NCI-H1417 treated with DMSO at 0.1 percent for 48 hours (cell line): ENCODE data around the gene PFKFB4.

Experiments used
- DNase-seq: peaks from one replicate; lab custom pipeline; 2025; lab: John Stamatoyannopoulos, UW

The PFKFB4 gene

GRCh38 chr3:48556796-48557626 is at the start of gene PFKFB4:
Gene PFKFB4 (minus strand): TSS chr3:48556803. CDS start chr3:48556777, 26 bp downstream.
- DNase-seq, result peak; percentile 88

GRCh38 chr3:48601622-48601994 is 45.0 kb upstream of the PFKFB4 start:
- no peak for DNase-seq

GRCh38 chr3:48600711-48601621 is 44.4 kb upstream of the PFKFB4 start:
- DNase-seq, result no peak

- DNase-seq, result no peak
Observed at GRCh38 chr3:48599509-48600285, 43.1 kb upstream of the PFKFB4 start.

GRCh38 chr3:48599077-48599501 is 42.5 kb upstream of the PFKFB4 start:
- no peak for DNase-seq

GRCh38 chr3:48598323-48599076 is 41.9 kb upstream of the PFKFB4 start:
- no peak for DNase-seq

GRCh38 chr3:48597408-48597800 is 40.8 kb upstream of the PFKFB4 start:
- no peak for DNase-seq

GRCh38 chr3:48596676-48597407 is 40.2 kb upstream of the PFKFB4 start:
- no peak for DNase-seq

- no peak for DNase-seq
Observed at GRCh38 chr3:48596157-48596556, 39.6 kb upstream of the PFKFB4 start.

- no peak for DNase-seq
Observed at GRCh38 chr3:48595526-48596121, 39.0 kb upstream of the PFKFB4 start.

GRCh38 chr3:48595075-48595525 is 38.5 kb upstream of the PFKFB4 start, which contains the start of gene COL7A1:
Gene COL7A1 (minus strand): TSS chr3:48595329. CDS start chr3:48595159, 170 bp downstream.
- DNase-seq, result no peak

- DNase-seq, result no peak
Observed at GRCh38 chr3:48594417-48595049, 37.9 kb upstream of the PFKFB4 start.

GRCh38 chr3:48593337-48593736 is 36.7 kb upstream of the PFKFB4 start:
- DNase-seq, result no peak

- DNase-seq, result no peak
Observed at GRCh38 chr3:48592519-48593087, 36.0 kb upstream of the PFKFB4 start.

GRCh38 chr3:48591886-48592518 is 35.4 kb upstream of the PFKFB4 start:
- DNase-seq, result no peak

- no peak for DNase-seq
Observed at GRCh38 chr3:48591436-48591835, 34.8 kb upstream of the PFKFB4 start.

GRCh38 chr3:48588230-48588629 is 31.6 kb upstream of the PFKFB4 start:
- DNase-seq, result no peak

GRCh38 chr3:48587686-48588085 is 31.1 kb upstream of the PFKFB4 start:
- no peak for DNase-seq

GRCh38 chr3:48585411-48585810 is 28.8 kb upstream of the PFKFB4 start:
- no peak for DNase-seq
